HG03196 (cell line): ENCODE measurements around the gene LASP1NB.
"Not testable (repeated sequence)": the region's sequence is repeated elsewhere in the genome, so short reads cannot be mapped to it uniquely, and the experiment has no call there.

ENCODE experiments used
- ATAC-seq: cut with Tn5 transposase; IDR thresholded peaks from one replicate; pipeline ENCODE4 v1.9.1; 2021; ENCODE audit not compliant: unreplicated experiment

Gene LASP1NB

GRCh38 chr17:38916771-38917170 lies 8.6 kb upstream of the LASP1NB start:
- no peak for ATAC-seq

GRCh38 chr17:38917259-38917658 lies 8.2 kb upstream of the LASP1NB start:
- no peak for ATAC-seq

- ATAC-seq = no peak
These were observed 7.1 kb upstream of the LASP1NB start for GRCh38 chr17:38918129-38918913.

GRCh38 chr17:38918916-38919315 lies 6.5 kb upstream of the LASP1NB start:
- no peak for ATAC-seq

GRCh38 chr17:38919316-38920078 lies 5.9 kb upstream of the LASP1NB start:
- ATAC-seq = no peak

GRCh38 chr17:38920374-38921291 lies 4.8 kb upstream of the LASP1NB start:
- no peak for ATAC-seq

- ATAC-seq = no peak
These were observed 3.5 kb upstream of the LASP1NB start for GRCh38 chr17:38921756-38922411.

GRCh38 chr17:38922538-38923297 lies 2.7 kb upstream of the LASP1NB start:
- no peak for ATAC-seq

- no peak for ATAC-seq
These were observed 1.1 kb downstream of the LASP1NB start for GRCh38 chr17:38926293-38927070.

GRCh38 chr17:38930782-38931181 lies 5.4 kb downstream of the LASP1NB start:
- not testable (repeated sequence) for ATAC-seq

- not testable (repeated sequence) for ATAC-seq
These were observed 8.5 kb downstream of the LASP1NB start for GRCh38 chr17:38933962-38934361.

GRCh38 chr17:38939987-38940386 lies 14.6 kb downstream of the LASP1NB start:
- ATAC-seq = no peak

GRCh38 chr17:38940404-38940803 lies 15.0 kb downstream of the LASP1NB start:
- no peak for ATAC-seq

GRCh38 chr17:38942696-38943334 lies 17.4 kb downstream of the LASP1NB start:
- ATAC-seq = no peak

- ATAC-seq = no peak
These were observed 18.2 kb downstream of the LASP1NB start for GRCh38 chr17:38943607-38944006.

- no peak for ATAC-seq
These were observed 21.8 kb downstream of the LASP1NB start for GRCh38 chr17:38947189-38947588.

GRCh38 chr17:38953800-38954199 lies 28.4 kb downstream of the LASP1NB start:
- ATAC-seq = not testable (repeated sequence)

- ATAC-seq = no peak
These were observed 32.9 kb downstream of the LASP1NB start for GRCh38 chr17:38958326-38958725.

- ATAC-seq = no peak
These were observed 33.3 kb downstream of the LASP1NB start for GRCh38 chr17:38958756-38959155.
